H9 (cell line): Measurements from ENCODE around the gene CD1B. TPM values are rescaled to one million over a fixed set of nuclear protein-coding genes. Genes with fewer than 3 reads are reported as not detected.

ENCODE experiments used
- DNase-seq: peaks from one replicate; pipeline ENCODE4 v3.0.0-alpha.2; 2017
- H2AFZ ChIP-seq: one replicate; pipeline ENCODE4 v1.6.1; 2013; ENCODE audit warnings: mild to moderate bottlenecking, low read length, control low read depth, moderate library complexity
- H2AK5ac ChIP-seq: 2 replicates; pipeline ENCODE4 v1.6.1; 2013; ENCODE audit warnings: low read length, control low read depth, mixed read lengths; ENCODE audit not compliant: insufficient read length
- H2BK120ac ChIP-seq: one replicate; pipeline ENCODE4 v1.6.1; 2013; ENCODE audit warnings: low read depth, mild to moderate bottlenecking, low read length, control low read depth, inconsistent platforms; ENCODE audit not compliant: poor library complexity, severe bottlenecking
- H2BK12ac ChIP-seq: 2 replicates; pipeline ENCODE4 v1.6.1; 2013; ENCODE audit warnings: low read length, control low read depth, mixed read lengths, low read depth; ENCODE audit not compliant: insufficient read length
- H2BK15ac ChIP-seq: 2 replicates; pipeline ENCODE4 v1.6.1; 2013; ENCODE audit warnings: low read depth, low read length, control low read depth
- H2BK20ac ChIP-seq: one replicate; pipeline ENCODE4 v1.6.1; 2013; ENCODE audit warnings: low read depth, mild to moderate bottlenecking, low read length, control low read depth, inconsistent platforms; ENCODE audit not compliant: poor library complexity, severe bottlenecking
- H2BK5ac ChIP-seq: 2 replicates; pipeline ENCODE4 v1.6.1; 2013; ENCODE audit warnings: low read length, control low read depth, mixed read lengths; ENCODE audit not compliant: insufficient read length
- H3K14ac ChIP-seq: 2 replicates; pipeline ENCODE4 v1.6.1; 2013; ENCODE audit warnings: low read length, control low read depth; ENCODE audit not compliant: insufficient read depth
- H3K18ac ChIP-seq: 2 replicates; pipeline ENCODE4 v1.6.1; 2013; ENCODE audit warnings: low read depth, mild to moderate bottlenecking, mixed read lengths, low read length, control low read depth; ENCODE audit not compliant: insufficient read length
- H3K23ac ChIP-seq: 2 replicates; pipeline ENCODE4 v1.6.1; 2013; ENCODE audit warnings: low read length, control low read depth, mixed read lengths, low read depth; ENCODE audit not compliant: insufficient read length
- H3K23me2 ChIP-seq: 2 replicates; pipeline ENCODE4 v1.6.1; 2013; ENCODE audit warnings: low read depth, mild to moderate bottlenecking, mixed read lengths, low read length, control low read depth; ENCODE audit not compliant: insufficient read length, poor library complexity, severe bottlenecking
- H3K27ac ChIP-seq: 2 replicates; pipeline ENCODE4 v1.5.1; 2013; ENCODE audit warnings: low read length, control low read depth, mixed read lengths, low read depth; ENCODE audit not compliant: insufficient read length
- H3K27me3 ChIP-seq: 2 replicates; pipeline ENCODE4 v1.6.1; 2013; ENCODE audit warnings: low read length, control low read depth, inconsistent platforms; ENCODE audit not compliant: insufficient read depth
- H3K4ac ChIP-seq: 2 replicates; pipeline ENCODE4 v1.6.1; 2013; ENCODE audit warnings: low read depth, mild to moderate bottlenecking, control low read depth, inconsistent platforms, low read length, moderate library complexity
- H3K4me1 ChIP-seq: 2 replicates; pipeline ENCODE4 v1.6.1; 2013; ENCODE audit warnings: low read length, control low read depth, inconsistent platforms; ENCODE audit not compliant: insufficient read depth
- H3K4me2 ChIP-seq: 2 replicates; pipeline ENCODE4 v1.6.1; 2013; ENCODE audit warnings: low read length, control low read depth, mixed read lengths; ENCODE audit not compliant: insufficient read length, insufficient read depth
- H3K56ac ChIP-seq: 2 replicates; pipeline ENCODE4 v1.6.1; 2013; ENCODE audit warnings: low read depth, mild to moderate bottlenecking, mixed read lengths, low read length, control low read depth; ENCODE audit not compliant: insufficient read length
- H3K79me1 ChIP-seq: 2 replicates; pipeline ENCODE4 v1.6.1; 2013; ENCODE audit warnings: low read depth, mild to moderate bottlenecking, moderate library complexity, low read length, control low read depth, inconsistent platforms; ENCODE audit not compliant: insufficient read depth, poor library complexity, severe bottlenecking
- H3K79me2 ChIP-seq: 2 replicates; pipeline ENCODE4 v1.6.1; 2013; ENCODE audit warnings: low read length, control low read depth, inconsistent platforms; ENCODE audit not compliant: insufficient read depth
- H3K9ac ChIP-seq: 2 replicates; pipeline ENCODE4 v1.6.1; 2013; ENCODE audit warnings: low read length, control low read depth, mixed read lengths; ENCODE audit not compliant: insufficient read length; ENCODE audit errors: extremely low read depth
- H3K9me3 ChIP-seq: one replicate; pipeline ENCODE4 v1.6.1; 2013; ENCODE audit warnings: low read depth, low read length, inconsistent platforms; ENCODE audit not compliant: control insufficient read depth
- H3T11ph ChIP-seq: one replicate; pipeline ENCODE4 v1.6.1; 2013; ENCODE audit warnings: mild to moderate bottlenecking, low read length, control low read depth, inconsistent platforms
- H4K20me1 ChIP-seq: one replicate; pipeline ENCODE4 v1.6.1; 2013; ENCODE audit not compliant: control insufficient read depth, insufficient read length, insufficient read depth
- H4K5ac ChIP-seq: 2 replicates; pipeline ENCODE4 v1.6.1; 2013; ENCODE audit warnings: low read depth, mild to moderate bottlenecking, mixed read lengths, low read length, control low read depth; ENCODE audit not compliant: insufficient read length
- H4K8ac ChIP-seq: replicated peaks from 2 replicates; pipeline ENCODE4 v1.6.1; 2013; ENCODE audit warnings: low read length, control low read depth, mixed read lengths, low read depth; ENCODE audit not compliant: insufficient read length
- H4K91ac ChIP-seq: 2 replicates; pipeline ENCODE4 v1.6.1; 2013; ENCODE audit warnings: low read depth, mild to moderate bottlenecking, moderate library complexity, mixed read lengths, low read length, control low read depth; ENCODE audit not compliant: insufficient read length
- H3K27ac Mint-ChIP-seq, 3 experiments: 2 replicates in 2 of 3; 3 replicates in 1 of 3; pipeline ENCODE4 v1.8.0; 2020 to 2021; ENCODE audit warnings: mixed read lengths in 3 of 3, mild to moderate bottlenecking in 1 of 3, moderate library complexity in 1 of 3
- H3K27me3 Mint-ChIP-seq: 2 replicates; pipeline ENCODE4 v1.8.0; 2021; ENCODE audit warnings: low read depth, mild to moderate bottlenecking, moderate library complexity, mixed read lengths
- H3K36me3 Mint-ChIP-seq, 3 experiments: 2 replicates in 2 of 3; 3 replicates in 1 of 3; pipeline ENCODE4 v1.8.0; 2020 to 2021; ENCODE audit warnings: low read depth in 3 of 3, mixed read lengths in 3 of 3; ENCODE audit not compliant: insufficient read depth in 1 of 3
- H3K4me1 Mint-ChIP-seq, 2 experiments: 2 replicates each; pipeline ENCODE4 v1.8.0; 2020; ENCODE audit warnings: mixed read lengths in 2 of 2
- H3K4me3 Mint-ChIP-seq, 2 experiments: 2 replicates in 1 of 2; 3 replicates in 1 of 2; pipeline ENCODE4 v1.8.0; 2020 to 2021; ENCODE audit warnings: mild to moderate bottlenecking in 2 of 2, mixed read lengths in 2 of 2, moderate library complexity in 1 of 2
- H3K9me3 Mint-ChIP-seq, 2 experiments: 2 replicates in 1 of 2; 3 replicates in 1 of 2; pipeline ENCODE4 v1.8.0; 2020; ENCODE audit warnings: mild to moderate bottlenecking in 2 of 2, mixed read lengths in 2 of 2, moderate library complexity in 1 of 2
- CTCF ChIP-seq: fragments of 200-600 bp; sonication (generic); conservative IDR thresholded peaks from 3 replicates; pipeline ENCODE4 v1.8.0; 2021; ENCODE audit warnings: antibody characterized with exemption, mild to moderate bottlenecking
- WGBS: extraction: QIAGEN DNeasy Blood & Tissue Kit; methylation state at CpG from one replicate; pipeline ENCODE4 v1.1.7; 2013; ENCODE audit warnings: missing lambda C conversion rate, low lambda C conversion rate, mixed read lengths; ENCODE audit not compliant: insufficient read length; ENCODE audit errors: extremely low coverage; 5-methylcytosine and 5-hydroxymethylcytosine counted together
- total RNA-seq: library from RNA; stranded (reverse); gene quantifications from 2 replicates; pipeline ENCODE4 v1.2.1, GENCODE V29; 2021

CD1B gene
- total RNA-seq, 1 experiment from 2014 or later: not detected

GRCh38 chr1:158354255-158354654, 22.9 kb upstream of the CD1B start:
- H3K23ac ChIP-seq: no peak overlapping the region
- no peak for TF ChIP-seq CTCF
- no peak overlapping the region for H3K18ac ChIP-seq
- H3K79me2 ChIP-seq: no peaks in the 10 kb centered on the region; the same call in 1 of the 2 replicates
- no peak overlapping the region for H3T11ph ChIP-seq
- no peak overlapping the region for H3K4me3 Mint-ChIP-seq
- no peak overlapping the region for H4K5ac ChIP-seq
- H3K36me3 Mint-ChIP-seq: no peaks in the 10 kb centered on the region
- no peak overlapping the region for H3K9ac ChIP-seq
- no peaks in the 10 kb centered on the region for H3K79me1 ChIP-seq
- no peaks in the 10 kb centered on the region for H4K20me1 ChIP-seq
- no peak for DNase-seq
- H4K8ac ChIP-seq: no peak overlapping the region
- H3K9me3 Mint-ChIP-seq: no peaks in the 10 kb centered on the region
- H3K27me3 ChIP-seq: no peaks in the 10 kb centered on the region
- H3K4me1 Mint-ChIP-seq: peaks cover 10% of the 10 kb centered on the region in 2 experiments; a peak in 3 of 4 replicates
- H2AFZ ChIP-seq: no peak overlapping the region
- H3K4me2 ChIP-seq: no peak overlapping the region
- H3K27me3 Mint-ChIP-seq: peaks cover 2% of the 10 kb centered on the region; the same call in 1 of the 2 replicates
- no peaks in the 10 kb centered on the region for H3K23me2 ChIP-seq
- WGBS: no CpG with 5 or more reads among the region's 2 CpGs
- no peak overlapping the region for H2BK15ac ChIP-seq
- no peak overlapping the region for H2BK20ac ChIP-seq
- no peak overlapping the region for H2BK12ac ChIP-seq
- H2BK5ac ChIP-seq: no peak overlapping the region
- H3K14ac ChIP-seq: no peak overlapping the region
- no peaks in the 10 kb centered on the region for H3K4me1 ChIP-seq
- no peak overlapping the region for H2AK5ac ChIP-seq
- H3K9me3 ChIP-seq: no peaks in the 10 kb centered on the region
- no peak overlapping the region; a peak in 1 of 7 replicates for H3K27ac Mint-ChIP-seq
- no peak overlapping the region for H3K4ac ChIP-seq
- no peak overlapping the region for H2BK120ac ChIP-seq
- no peak overlapping the region for H3K27ac ChIP-seq
- no peak overlapping the region for H4K91ac ChIP-seq
- no peak overlapping the region for H3K56ac ChIP-seq
